Tibial nerve (tissue), 4 donors: ENCODE results near the gene LOXL1. TPM values are rescaled to one million over a fixed set of nuclear protein-coding genes. Genes with fewer than 3 reads are reported as not detected.
"Not testable (repeated sequence)": the region's sequence is repeated elsewhere in the genome, so short reads cannot be mapped to it uniquely, and the experiment has no call there.

Experiments
- DNase-seq, 2 donors: peaks; one replicate each; pipeline ENCODE4 v3.0.0-alpha.2; 2019; ENCODE audit warnings: low spot score in 2 of 2
- H3K27ac ChIP-seq, 4 donors: fragments of 200-600 bp; sonication (generic) in 3 of 4; one replicate each; pipeline ENCODE4 v1.5.1; 2017 to 2019; ENCODE audit warnings: mild to moderate bottlenecking in 1 of 4
- H3K27me3 ChIP-seq, 2 donors: fragments of 200-600 bp; sonication (generic) in 1 of 2; one replicate each; pipeline versions ENCODE4 v1.5.1 to v1.6.0; 2017 to 2019
- H3K36me3 ChIP-seq, 3 donors: fragments of 200-600 bp; sonication (generic); one replicate each; pipeline ENCODE4 v1.5.1; 2018 to 2019
- H3K4me1 ChIP-seq, 4 donors: fragments of 200-600 bp; sonication (generic) in 3 of 4; one replicate each; pipeline ENCODE4 v1.5.1; 2017 to 2019
- H3K4me3 ChIP-seq, 4 donors: fragments of 200-600 bp; sonication (generic) in 3 of 4; one replicate each; pipeline ENCODE4 v1.5.1; 2017 to 2019; ENCODE audit warnings: mild to moderate bottlenecking in 1 of 4, moderate library complexity in 1 of 4
- H3K9me3 ChIP-seq, 4 donors: fragments of 200-600 bp; sonication (generic) in 3 of 4; one replicate each; pipeline ENCODE4 v1.5.1; 2017 to 2019
- CTCF ChIP-seq, 5 experiments: fragments of 200-600 bp in 3 of 5; fragments of 450-650 bp in 2 of 5; sonication (generic) in 3 of 5; IDR thresholded peaks; one replicate each; pipeline ENCODE4 v1.5.1; 2016 to 2019; ENCODE audit warnings: antibody characterized with exemption in 5 of 5, mild to moderate bottlenecking in 3 of 5, moderate library complexity in 2 of 5
- EP300 ChIP-seq, 2 donors: sonication (generic); formaldehyde crosslinking; IDR thresholded peaks; one replicate each; pipeline ENCODE4 v1.6.1; 2017; ENCODE audit warnings: antibody characterized with exemption in 2 of 2, mild to moderate bottlenecking in 1 of 2
- POLR2A ChIP-seq, 2 donors: fragments of 450-650 bp; IDR thresholded peaks; one replicate each; pipeline ENCODE4 v1.6.1; 2017; ENCODE audit warnings: antibody characterized with exemption in 2 of 2, mild to moderate bottlenecking in 2 of 2, moderate library complexity in 2 of 2
- WGBS, 2 donors: methylation state at CpG; one replicate each; pipeline ENCODE4 v1.1.5; 2018; 5-methylcytosine and 5-hydroxymethylcytosine counted together
- total RNA-seq, 4 donors: library from RNA; depleted of rRNA; stranded (reverse); fragments of >200 nt; gene quantifications; one replicate each; pipeline ENCODE4 v1.1.0, GENCODE V29; 2016

Gene LOXL1
- total RNA-seq, 4 donors from 2014 or later: 21.6 to 29.1 (median 24.4) TPM

GRCh38 chr15:73957276-73957675 lies 31.0 kb downstream of the LOXL1 start:
- H3K27ac ChIP-seq: no peak overlapping the region
- H3K4me3 ChIP-seq: no peak overlapping the region
- no peaks in the 10 kb centered on the region for H3K9me3 ChIP-seq
- TF ChIP-seq POLR2A (IDR thresholded peaks at IDR 0.05) (no peak), CTCF (IDR thresholded peaks at IDR 0.05) (no peak), EP300 (IDR thresholded peaks at IDR 0.05) (no peak)
- H3K27me3 ChIP-seq: no peaks in the 10 kb centered on the region
- H3K4me1 ChIP-seq: peaks cover 0 to 32% (median 10%) of the 10 kb centered on the region in 4 donors
- no peak for DNase-seq
- H3K36me3 ChIP-seq: no peaks in the 10 kb centered on the region
- WGBS, 2 donors: 77 to 83% methylated on average over 8 of the region's 8 CpGs

GRCh38 chr15:73957785-73958184 lies 31.5 kb downstream of the LOXL1 start:
- DNase-seq: no peak
- 73 to 79% methylated on average over 2 of the region's 2 CpGs for WGBS, 2 donors
- Histone ChIP-seq H3K9me3 (no peaks in the 10 kb centered on the region), H3K36me3 (no peaks in the 10 kb centered on the region), H3K27ac (no peak overlapping the region), H3K4me3 (no peak overlapping the region), H3K27me3 (no peaks in the 10 kb centered on the region), H3K4me1 (peaks cover 0 to 27% (median 5%) of the 10 kb centered on the region in 4 donors)
- no peak for TF ChIP-seq CTCF (IDR thresholded peaks at IDR 0.05)

GRCh38 chr15:73959012-73959581 lies 32.8 kb downstream of the LOXL1 start:
- H3K27me3 ChIP-seq: no peaks in the 10 kb centered on the region
- no peak for TF ChIP-seq POLR2A (IDR thresholded peaks at IDR 0.05)
- no peak for TF ChIP-seq EP300 (IDR thresholded peaks at IDR 0.05)
- no peak for TF ChIP-seq CTCF (IDR thresholded peaks at IDR 0.05)
- no peaks in the 10 kb centered on the region for H3K36me3 ChIP-seq
- peaks cover 0 to 14% (median 5%) of the 10 kb centered on the region in 4 donors for H3K4me1 ChIP-seq
- no peak for DNase-seq
- H3K9me3 ChIP-seq: no peaks in the 10 kb centered on the region
- H3K4me3 ChIP-seq: no peak overlapping the region
- no peak overlapping the region for H3K27ac ChIP-seq
- WGBS, 2 donors: 51 to 54% methylated on average over 8 of the region's 8 CpGs

GRCh38 chr15:73959801-73960200 lies 33.5 kb downstream of the LOXL1 start:
- 85 to 88% methylated on average over 6 of the region's 6 CpGs for WGBS, 2 donors
- Histone ChIP-seq H3K4me3 (no peak overlapping the region), H3K27ac (no peak overlapping the region), H3K27me3 (no peaks in the 10 kb centered on the region), H3K36me3 (no peaks in the 10 kb centered on the region), H3K4me1 (peaks cover 0 to 13% (median 5%) of the 10 kb centered on the region in 4 donors), H3K9me3 (no peaks in the 10 kb centered on the region)
- no peak for TF ChIP-seq POLR2A (IDR thresholded peaks at IDR 0.05)
- TF ChIP-seq CTCF (IDR thresholded peaks at IDR 0.05): no peak
- TF ChIP-seq EP300 (IDR thresholded peaks at IDR 0.05): no peak
- DNase-seq: no peak

- H3K4me1 ChIP-seq: peaks cover 0 to 20% (median 11%) of the 10 kb centered on the region in 4 donors
- H3K27ac ChIP-seq, H3K4me3 ChIP-seq, DNase-seq, H3K27me3 ChIP-seq, H3K36me3 ChIP-seq, H3K9me3 ChIP-seq: not testable (repeated sequence)
- 89 to 93% methylated on average over 7 of the region's 7 CpGs for WGBS, 2 donors
Observed at GRCh38 chr15:73960472-73961070, 34.3 kb downstream of the LOXL1 start.
